ENCODE results near the gene C19orf38. TPM values are rescaled to one million over a fixed set of nuclear protein-coding genes. Genes with fewer than 3 reads are reported as not detected.
"Not testable (repeated sequence)": the region's sequence is repeated elsewhere in the genome, so short reads cannot be mapped to it uniquely, and the experiment has no call there.

C19orf38 gene
- total RNA-seq, 2 experiments from 2014 or later = 1.4 to 1.7 TPM

GRCh38 chr19:10856899-10857298, 8.7 kb downstream of the C19orf38 start:
- intact Hi-C loops (cut with micrococcal nuclease); POLR2A ChIA-PET; H3K9me3 Mint-ChIP-seq; H3K27me3 Mint-ChIP-seq; DNase-seq; H3K27ac Mint-ChIP-seq; H3K4me3 Mint-ChIP-seq; H3K4me1 Mint-ChIP-seq (ENCODE audit: low read depth); H3K36me3 Mint-ChIP-seq: not testable (repeated sequence)
- CTCF ChIA-PET = interaction anchor here (0.6 to 3.3 kb wide), 6 partner anchors 10 to 234 kb away, joined by 3 to 45 read pairs (median 3); partner anchors contain the start of genes DNM2 and QTRT1

DNA sequence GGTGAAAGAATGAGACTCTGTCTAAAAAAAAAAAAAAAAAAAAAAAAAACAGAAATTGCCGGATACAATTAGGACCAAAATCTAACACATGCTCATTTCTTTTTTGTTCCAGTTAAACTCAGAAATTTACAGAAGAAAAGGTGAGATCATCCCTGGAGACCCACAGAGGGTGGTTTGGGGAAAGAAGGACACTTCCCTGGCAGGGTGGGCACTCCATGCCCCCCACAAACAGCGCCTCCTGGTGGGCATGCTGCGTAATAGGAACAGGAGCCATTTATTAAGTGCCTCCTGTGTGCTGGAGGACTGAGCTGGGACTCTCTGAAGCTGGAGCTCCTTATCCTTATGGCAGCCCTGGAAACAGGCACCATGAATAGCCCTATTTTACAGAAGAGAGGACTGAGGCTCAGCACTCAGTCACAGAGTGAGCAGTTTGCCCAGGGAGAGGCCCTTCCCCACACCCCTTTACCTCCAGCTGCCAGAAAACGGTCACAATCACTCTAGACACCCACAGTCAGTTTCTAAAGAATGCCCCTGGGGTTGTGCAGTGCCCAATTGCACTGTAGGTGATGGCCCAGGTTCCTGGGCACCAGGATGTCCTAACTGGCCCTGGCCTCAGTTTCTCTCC, 10.1 kb downstream of the C19orf38 start:
- Mint-ChIP-seq H3K36me3 (no peaks in the 10 kb centered on the region), H3K27me3 (no peaks in the 10 kb centered on the region), H3K9me3 (no peaks in the 10 kb centered on the region), H3K4me3 (no peak overlapping the region), H3K27ac (no peak overlapping the region), H3K4me1 (ENCODE audit: low read depth) (peaks cover 4% of the 10 kb centered on the region)
- DNase-seq = peak; percentile 47
- ChIA-PET CTCF (interaction anchor here (0.6 to 3.3 kb wide), 25 partner anchors 9 to 277 kb away, joined by 3 to 45 read pairs (median 4); partner anchors contain the start of genes DNM2 and TMED1), POLR2A (interaction anchor here (1.4 kb wide), 1 partner anchor 141 kb away, joined by 7 read pairs; the partner anchor contains the start of gene DNM2)
- intact Hi-C loops (cut with micrococcal nuclease) = loop anchor here (1.0 kb wide), 1 partner anchor 141 kb away; no protein-coding TSS in a partner anchor

DNA sequence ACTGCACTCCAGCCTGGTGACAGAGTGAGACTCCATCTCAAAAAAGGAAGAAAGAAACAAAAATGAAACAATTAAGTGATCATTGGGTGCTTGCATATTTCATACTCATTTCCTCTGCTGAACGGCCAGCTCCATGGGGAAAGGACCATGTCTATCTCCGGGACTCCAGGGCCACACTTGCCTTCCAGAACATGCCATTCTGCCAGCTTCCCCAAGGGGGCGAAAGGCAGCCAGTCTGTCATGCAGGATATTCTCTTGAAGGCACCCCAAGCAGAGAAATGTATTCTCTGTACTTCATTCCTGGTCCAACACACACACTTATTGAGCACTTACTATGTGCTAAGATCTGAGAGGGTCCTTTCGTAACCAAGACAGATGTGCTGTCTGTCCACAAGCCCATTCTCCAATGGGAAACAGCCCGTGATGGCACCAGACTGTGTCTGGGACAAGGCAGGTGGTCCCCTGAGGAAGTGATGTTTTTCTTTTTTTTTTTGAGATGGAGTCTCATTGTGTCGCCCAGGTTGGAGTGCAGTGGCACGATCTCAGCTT, 13.0 kb downstream of the C19orf38 start:
- intact Hi-C loops (cut with micrococcal nuclease) = no loop called here
- Mint-ChIP-seq H3K4me1 (ENCODE audit: low read depth) (peaks cover 11% of the 10 kb centered on the region), H3K9me3 (no peaks in the 10 kb centered on the region), H3K27me3 (no peaks in the 10 kb centered on the region), H3K27ac (no peak overlapping the region), H3K4me3 (no peak overlapping the region), H3K36me3 (no peaks in the 10 kb centered on the region)
- CTCF ChIA-PET = interaction anchor here (0.6 to 9.0 kb wide), 11 partner anchors 10 to 161 kb away, joined by 3 to 208 read pairs (median 3); partner anchors contain the start of genes CARM1, DNM2 and TMED1
- POLR2A ChIA-PET = no interaction called here
- peak; percentile 62 for DNase-seq

GRCh38 chr19:10862561-10863106, 14.4 kb downstream of the C19orf38 start:
- no peaks in the 10 kb centered on the region for H3K27me3 Mint-ChIP-seq
- ChIA-PET POLR2A (no interaction called here), CTCF (interaction anchor here (0.5 to 9.0 kb wide), 7 partner anchors 8 to 282 kb away, joined by 3 to 208 read pairs (median 4); partner anchors contain the start of genes CARM1 and DNM2)
- no peak overlapping the region for H3K4me3 Mint-ChIP-seq
- peaks cover 11% of the 10 kb centered on the region for H3K4me1 Mint-ChIP-seq (ENCODE audit: low read depth)
- no peaks in the 10 kb centered on the region for H3K9me3 Mint-ChIP-seq
- H3K27ac Mint-ChIP-seq = no peak overlapping the region
- DNase-seq = no peak
- no peaks in the 10 kb centered on the region for H3K36me3 Mint-ChIP-seq
- intact Hi-C loops (cut with micrococcal nuclease) = no loop called here

DNA sequence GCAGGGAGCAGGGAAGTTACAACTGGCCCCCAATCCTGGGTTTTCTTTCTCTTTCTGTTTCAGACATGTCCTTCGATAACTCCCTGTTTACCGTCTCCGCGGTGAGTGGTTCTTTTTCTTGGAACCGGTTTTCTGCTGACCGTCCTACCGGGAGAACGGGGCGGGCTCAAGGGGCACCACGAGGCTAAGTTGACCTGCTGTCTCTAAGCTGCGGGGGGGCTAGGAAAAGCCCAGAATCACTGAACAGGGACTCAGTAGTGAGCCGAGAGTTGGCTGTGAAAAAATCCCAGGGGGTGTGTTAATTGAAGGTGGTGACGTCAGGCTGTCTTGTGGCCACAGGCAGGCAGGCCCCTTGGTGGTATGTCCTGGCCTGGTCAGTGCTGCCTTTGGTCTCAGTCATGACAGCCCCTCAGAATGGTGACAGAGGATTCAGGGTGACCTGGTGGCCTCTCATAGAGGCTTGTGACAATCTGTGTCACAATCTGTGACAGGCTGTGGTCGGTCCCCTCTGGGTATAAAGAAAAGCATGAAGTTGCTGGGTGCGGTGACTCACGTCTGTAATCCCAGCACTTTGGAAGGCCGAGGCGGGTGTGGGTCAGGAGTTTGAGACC, 15.0 kb downstream of the C19orf38 start:
- H3K9me3 Mint-ChIP-seq = no peaks in the 10 kb centered on the region
- POLR2A ChIA-PET = interaction anchor here (1.7 kb wide), 1 partner anchor 146 kb away, joined by 7 read pairs; the partner anchor contains the start of gene DNM2
- no peak for DNase-seq
- peaks cover 15% of the 10 kb centered on the region for H3K4me1 Mint-ChIP-seq (ENCODE audit: low read depth)
- no peaks in the 10 kb centered on the region for H3K36me3 Mint-ChIP-seq
- no peaks in the 10 kb centered on the region for H3K27me3 Mint-ChIP-seq
- CTCF ChIA-PET = interaction anchor here (0.5 to 9.0 kb wide), 20 partner anchors 8 to 385 kb away, joined by 3 to 208 read pairs (median 8); partner anchors contain the start of genes CARM1, DNM2, QTRT1 and TMED1
- no peak overlapping the region for H3K4me3 Mint-ChIP-seq
- no peak overlapping the region for H3K27ac Mint-ChIP-seq
- intact Hi-C loops (cut with micrococcal nuclease) = no loop called here

GRCh38 chr19:10864538-10864899, 16.3 kb downstream of the C19orf38 start:
- peak; percentile 91 for DNase-seq
- Mint-ChIP-seq H3K9me3 (no peaks in the 10 kb centered on the region), H3K4me3 (no peak overlapping the region), H3K36me3 (no peaks in the 10 kb centered on the region), H3K4me1 (ENCODE audit: low read depth) (peaks cover 13% of the 10 kb centered on the region), H3K27ac (no peak overlapping the region), H3K27me3 (no peaks in the 10 kb centered on the region)
- ChIA-PET CTCF (interaction anchor here (0.6 to 9.0 kb wide), 50 partner anchors 8 to 386 kb away, joined by 3 to 208 read pairs (median 4); partner anchors contain the start of genes DNM2, QTRT1, SMARCA4 and TMED1), POLR2A (interaction anchor here (0.6 to 1.7 kb wide), 3 partner anchors 10 to 147 kb away, joined by 4 to 7 read pairs (median 6); partner anchors contain the start of gene DNM2)
- intact Hi-C loops (cut with micrococcal nuclease) = loop anchor here (1.0 kb wide), 1 partner anchor 147 kb away; no protein-coding TSS in a partner anchor

DNA sequence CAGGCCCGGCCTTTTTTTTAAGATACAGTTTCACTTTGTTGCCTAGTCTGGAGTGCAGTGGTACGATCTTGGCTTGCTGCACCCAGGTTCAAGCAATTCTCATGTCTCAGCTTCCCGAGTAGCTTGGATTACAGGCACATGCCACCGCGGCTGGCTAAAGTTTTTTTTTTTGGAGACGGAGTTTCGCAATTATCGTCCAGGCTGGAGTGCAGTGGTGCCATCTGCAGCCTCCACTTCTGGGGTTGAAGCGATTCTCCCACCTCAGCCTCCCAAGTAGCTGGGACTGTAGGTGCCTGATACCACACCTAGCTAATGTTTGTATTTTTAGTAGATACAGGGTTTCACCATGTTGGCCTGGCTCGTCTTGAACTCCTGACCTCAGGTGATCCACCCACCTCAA, 18.3 kb downstream of the C19orf38 start:
- no peaks in the 10 kb centered on the region for H3K9me3 Mint-ChIP-seq
- H3K4me1 Mint-ChIP-seq (ENCODE audit: low read depth) = peaks cover 20% of the 10 kb centered on the region
- no peaks in the 10 kb centered on the region for H3K36me3 Mint-ChIP-seq
- no peaks in the 10 kb centered on the region for H3K27me3 Mint-ChIP-seq
- intact Hi-C loops (cut with micrococcal nuclease) = no loop called here
- H3K4me3 Mint-ChIP-seq = no peak overlapping the region
- H3K27ac Mint-ChIP-seq = no peak overlapping the region
- CTCF ChIA-PET = interaction anchor here (1.5 to 9.0 kb wide), 3 partner anchors 10 to 148 kb away, joined by 3 to 208 read pairs (median 49); partner anchors contain the start of genes DNM2 and TMED1
- POLR2A ChIA-PET = interaction anchor here (0.7 kb wide), 1 partner anchor 445 kb away, joined by 3 read pairs; no protein-coding TSS in a partner anchor
- no peak for DNase-seq

GRCh38 chr19:10868872-10869547, 20.8 kb downstream of the C19orf38 start:
- DNase-seq = no peak
- H3K27ac Mint-ChIP-seq = peak overlapping the region; percentile 56
- ChIA-PET POLR2A (interaction anchor here (0.8 kb wide), 1 partner anchor 134 kb away, joined by 3 read pairs; no protein-coding TSS in a partner anchor), CTCF (interaction anchor here (2.2 to 9.0 kb wide), 3 partner anchors 8 to 151 kb away, joined by 10 to 208 read pairs (median 21); partner anchors contain the start of gene DNM2)
- peaks cover 31% of the 10 kb centered on the region for H3K4me1 Mint-ChIP-seq (ENCODE audit: low read depth)
- H3K36me3 Mint-ChIP-seq = no peaks in the 10 kb centered on the region
- no peaks in the 10 kb centered on the region for H3K27me3 Mint-ChIP-seq
- H3K9me3 Mint-ChIP-seq = no peaks in the 10 kb centered on the region
- intact Hi-C loops (cut with micrococcal nuclease) = no loop called here
- H3K4me3 Mint-ChIP-seq = peak overlapping the region; percentile 32

- POLR2A ChIA-PET = interaction anchor here (0.7 to 0.8 kb wide), 2 partner anchors 78 to 135 kb away, joined by 3 to 4 read pairs; no protein-coding TSS in a partner anchor
- peak overlapping the region; percentile 78 for H3K4me3 Mint-ChIP-seq
Observed at GRCh38 chr19:10869872-10870311, 21.7 kb downstream of the C19orf38 start.

DNA sequence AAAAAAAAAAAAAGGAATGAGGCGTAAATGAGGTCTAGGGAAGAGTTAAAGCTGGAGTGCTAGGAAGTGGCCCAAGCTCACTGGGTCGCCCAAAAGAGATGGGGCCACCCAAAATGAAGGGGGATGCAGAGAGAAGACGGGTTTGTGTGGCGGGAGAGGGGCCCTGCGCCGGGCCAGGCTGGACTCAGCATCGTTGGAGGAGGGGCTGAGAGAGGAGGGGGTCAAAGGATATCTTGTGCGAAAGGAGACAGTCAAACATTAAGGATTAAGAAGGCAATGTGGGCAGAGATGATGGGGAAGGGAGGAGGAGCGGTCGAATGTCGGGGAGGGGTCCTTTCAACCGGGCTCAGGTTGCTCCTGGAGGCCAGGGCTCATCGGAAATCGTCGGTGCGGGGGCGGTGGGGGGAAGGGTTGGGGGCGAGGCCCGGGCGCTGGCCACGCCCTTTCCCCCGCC, 22.3 kb downstream of the C19orf38 start:
- intact Hi-C loops (cut with micrococcal nuclease) = loop anchor here (2.0 to 5.0 kb wide), 4 partner anchors 34 to 224 kb away; partner anchors contain the start of genes SMARCA4 and TMED1
- H3K4me3 Mint-ChIP-seq = peak overlapping the region; percentile 78
- H3K27me3 Mint-ChIP-seq = no peaks in the 10 kb centered on the region
- no peak for DNase-seq
- peaks cover 3% of the 10 kb centered on the region for H3K36me3 Mint-ChIP-seq
- ChIA-PET CTCF (interaction anchor here (0.5 to 4.1 kb wide), 17 partner anchors 9 to 570 kb away, joined by 3 to 30 read pairs (median 4); partner anchors contain the start of genes DNM2 and TMED1), POLR2A (interaction anchor here (0.6 to 1.0 kb wide), 5 partner anchors 35 to 366 kb away, joined by 3 to 4 read pairs (median 3); partner anchors contain the start of gene TMED1)
- peak overlapping the region; percentile 96 for H3K27ac Mint-ChIP-seq
- peaks cover 25% of the 10 kb centered on the region for H3K4me1 Mint-ChIP-seq (ENCODE audit: low read depth)
- H3K9me3 Mint-ChIP-seq = no peaks in the 10 kb centered on the region

More at GRCh38 chr19:10869872-10870311, 21.7 kb downstream of the C19orf38 start:
- not testable (repeated sequence) for H3K27me3 Mint-ChIP-seq, H3K9me3 Mint-ChIP-seq, H3K36me3 Mint-ChIP-seq, DNase-seq
- intact Hi-C loops (cut with micrococcal nuclease) = loop anchor here (2.0 to 5.0 kb wide), 4 partner anchors 33 to 225 kb away; partner anchors contain the start of genes SMARCA4 and TMED1
- peaks cover 25% of the 10 kb centered on the region for H3K4me1 Mint-ChIP-seq (ENCODE audit: low read depth)
- H3K27ac Mint-ChIP-seq = peak overlapping the region; percentile 57
- CTCF ChIA-PET = interaction anchor here (1.0 to 4.1 kb wide), 4 partner anchors 9 to 168 kb away, joined by 5 to 30 read pairs (median 14); partner anchors contain the start of genes DNM2 and TMED1
